Islet precursor cell (in vitro differentiated cells): ENCODE data around the gene MEIS2.
A peak's percentile ranks its signal among the peaks of the same experiment; 100 is the strongest.

Source experiments
- DNase-seq: peaks from one replicate; pipeline ENCODE4 v3.0.0-alpha.2; 2018

MEIS2 gene

GRCh38 chr15:36959746-36960145 is 140.6 kb downstream of the MEIS2 start:
- no peak for DNase-seq

GRCh38 chr15:36958606-36959005 is 141.7 kb downstream of the MEIS2 start:
- DNase-seq: no peak

- DNase-seq: no peak
These were observed 145.9 kb downstream of the MEIS2 start for GRCh38 chr15:36954486-36954885.

GRCh38 chr15:36953346-36953745 is 147.0 kb downstream of the MEIS2 start:
- no peak for DNase-seq

GRCh38 chr15:36951731-36952247 is 148.6 kb downstream of the MEIS2 start:
- DNase-seq: peak; percentile 87

- no peak for DNase-seq
These were observed 150.0 kb downstream of the MEIS2 start for GRCh38 chr15:36950371-36950770.

GRCh38 chr15:36948982-36949381 is 151.4 kb downstream of the MEIS2 start:
- no peak for DNase-seq

- DNase-seq: no peak
These were observed 153.2 kb downstream of the MEIS2 start for GRCh38 chr15:36947035-36947719.

- no peak for DNase-seq
These were observed 155.9 kb downstream of the MEIS2 start for GRCh38 chr15:36944442-36944841.

GRCh38 chr15:36943508-36944361 is 156.6 kb downstream of the MEIS2 start:
- DNase-seq: no peak

GRCh38 chr15:36942248-36942827 is 158.0 kb downstream of the MEIS2 start:
- no peak for DNase-seq

- no peak for DNase-seq
These were observed 158.6 kb downstream of the MEIS2 start for GRCh38 chr15:36941798-36942197.

GRCh38 chr15:36940636-36941260 is 159.6 kb downstream of the MEIS2 start:
- DNase-seq: no peak

GRCh38 chr15:36940219-36940618 is 160.1 kb downstream of the MEIS2 start:
- no peak for DNase-seq

- no peak for DNase-seq
These were observed 161.6 kb downstream of the MEIS2 start for GRCh38 chr15:36938764-36939163.

- no peak for DNase-seq
These were observed 162.2 kb downstream of the MEIS2 start for GRCh38 chr15:36938131-36938530.

GRCh38 chr15:36936613-36937012 is 163.7 kb downstream of the MEIS2 start:
- no peak for DNase-seq

- no peak for DNase-seq
These were observed 166.9 kb downstream of the MEIS2 start for GRCh38 chr15:36933255-36933990.

- DNase-seq: no peak
These were observed 168.3 kb downstream of the MEIS2 start for GRCh38 chr15:36932070-36932469.

GRCh38 chr15:36931434-36931833 is 168.9 kb downstream of the MEIS2 start:
- no peak for DNase-seq

GRCh38 chr15:36926427-36926825 is 173.9 kb downstream of the MEIS2 start:
- no peak for DNase-seq

- no peak for DNase-seq
These were observed 174.5 kb downstream of the MEIS2 start for GRCh38 chr15:36925653-36926426.
